Measurements from ENCODE around the gene DGKD.

DNA sequence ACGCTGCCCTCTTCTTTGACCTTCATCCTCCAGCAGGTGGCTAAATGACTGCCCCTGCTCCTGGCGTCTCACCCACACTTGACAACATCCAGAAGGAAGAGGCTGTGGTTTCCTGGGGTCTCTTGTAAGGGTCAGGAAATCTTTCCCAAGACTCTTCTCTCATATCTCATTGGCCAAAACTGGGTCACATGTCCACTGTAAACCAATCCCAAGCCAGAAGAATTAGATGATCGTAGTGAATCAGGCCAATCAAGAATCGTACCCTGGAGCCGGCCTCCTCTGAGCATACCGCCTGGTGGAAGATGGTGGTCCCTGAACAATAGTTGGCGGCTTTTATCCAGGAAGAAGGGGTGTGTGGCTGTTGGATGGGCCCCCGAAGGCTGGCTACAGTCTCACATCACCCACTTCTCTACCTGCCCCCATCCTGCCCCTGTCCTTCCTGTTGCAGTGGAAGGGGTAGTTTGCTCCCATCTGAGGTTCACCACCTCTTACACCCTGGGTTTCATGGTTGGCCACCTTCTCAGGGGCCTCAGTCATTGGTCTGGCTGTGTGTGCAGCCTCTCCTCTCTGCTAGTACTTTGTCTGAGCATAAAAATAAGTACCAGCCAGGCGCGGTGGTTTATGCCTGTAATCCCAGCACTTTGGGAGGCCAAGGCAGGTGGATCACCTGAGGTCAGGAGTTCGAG lies 42.9 kb upstream of the DGKD start:
- TF ChIP-seq YY1 (IDR thresholded peaks at IDR 0.05; ENCODE audit: insufficient read depth, insufficient read length) (no peak), ZNF274 (IDR thresholded peaks at IDR 0.05; ENCODE audit: low read depth, low read length) (no peak)

Measured in NT2/D1 (cell line).